HL-60 (cell line): Measurements from ENCODE around the gene TMEM178A.

ENCODE experiments used
- DNase-seq, 2 experiments: peaks; one replicate each; pipeline ENCODE4 v3.0.0-alpha.2; 2010 to 2020; ENCODE audit warnings: low read depth in 1 of 2, low spot score in 1 of 2
- H3K27ac ChIP-seq: fragments of 250-450 bp; sonication (Bioruptor Pico); replicated peaks from 2 replicates; pipeline ENCODE4 v1.5.1; 2020; ENCODE audit warnings: mild to moderate bottlenecking, moderate library complexity
- H3K27me3 ChIP-seq: fragments of 250-450 bp; sonication (Bioruptor Pico); 2 replicates; pipeline ENCODE4 v1.5.1; 2021; ENCODE audit warnings: mild to moderate bottlenecking, moderate library complexity; ENCODE audit not compliant: insufficient read depth, poor library complexity, severe bottlenecking
- H3K4me3 ChIP-seq: replicated peaks from 2 replicates; pipeline ENCODE4 v1.5.1; 2011; ENCODE audit warnings: mild to moderate bottlenecking, control low read depth, low read length; ENCODE audit not compliant: insufficient read depth
- GABPA ChIP-seq: IDR thresholded peaks from 2 replicates; pipeline ENCODE4 v1.6.1; 2012; ENCODE audit warnings: low read depth
- POLR2AphosphoS5 ChIP-seq: IDR thresholded peaks from 2 replicates; pipeline ENCODE4 v1.6.1; 2012; ENCODE audit warnings: low read depth
- SPI1 ChIP-seq: IDR thresholded peaks from 2 replicates; pipeline ENCODE4 v1.6.1; 2012; ENCODE audit warnings: low read depth, mild to moderate bottlenecking, borderline replicate concordance
- TF ChIP-seq, protein P1 (sequence below): IDR thresholded peaks from 2 replicates; pipeline ENCODE4 v1.6.1; 2012; ENCODE audit warnings: low read depth; ENCODE audit not compliant: insufficient replicate concordance
- TF ChIP-seq, protein P2 (sequence below): IDR thresholded peaks from one replicate; pipeline ENCODE4 v1.5.1; 2011; ENCODE audit warnings: low read length, control low read depth, inconsistent platforms; ENCODE audit not compliant: insufficient read depth

Gene TMEM178A

DNA sequence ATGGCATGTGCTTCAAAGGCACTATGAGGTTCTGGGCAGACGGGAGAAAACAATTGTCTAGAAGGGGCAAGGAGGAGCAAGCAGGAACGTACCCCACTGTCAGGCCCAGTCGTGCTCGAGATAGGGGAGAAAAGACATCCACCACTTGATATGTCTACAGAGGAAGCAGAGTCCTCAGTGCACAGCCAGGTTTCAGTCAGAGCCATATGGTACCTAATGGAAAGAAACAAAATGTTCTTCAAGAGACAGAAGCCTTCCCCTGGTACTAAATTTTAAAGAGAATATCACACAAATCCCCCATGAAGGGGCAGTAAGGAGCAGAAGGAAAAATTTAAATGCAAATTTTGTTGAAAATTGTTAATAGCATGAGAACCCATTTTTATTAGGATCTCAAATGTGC is 91.4 kb downstream of the TMEM178A start:
- Histone ChIP-seq H3K27me3 (no peaks in the 10 kb centered on the region), H3K4me3 (no peak overlapping the region), H3K27ac (no peak overlapping the region)
- TF ChIP-seq POLR2AphosphoS5 (no peak), GABPA (no peak), SPI1 (no peak)
- TF ChIP-seq, protein P1, sequence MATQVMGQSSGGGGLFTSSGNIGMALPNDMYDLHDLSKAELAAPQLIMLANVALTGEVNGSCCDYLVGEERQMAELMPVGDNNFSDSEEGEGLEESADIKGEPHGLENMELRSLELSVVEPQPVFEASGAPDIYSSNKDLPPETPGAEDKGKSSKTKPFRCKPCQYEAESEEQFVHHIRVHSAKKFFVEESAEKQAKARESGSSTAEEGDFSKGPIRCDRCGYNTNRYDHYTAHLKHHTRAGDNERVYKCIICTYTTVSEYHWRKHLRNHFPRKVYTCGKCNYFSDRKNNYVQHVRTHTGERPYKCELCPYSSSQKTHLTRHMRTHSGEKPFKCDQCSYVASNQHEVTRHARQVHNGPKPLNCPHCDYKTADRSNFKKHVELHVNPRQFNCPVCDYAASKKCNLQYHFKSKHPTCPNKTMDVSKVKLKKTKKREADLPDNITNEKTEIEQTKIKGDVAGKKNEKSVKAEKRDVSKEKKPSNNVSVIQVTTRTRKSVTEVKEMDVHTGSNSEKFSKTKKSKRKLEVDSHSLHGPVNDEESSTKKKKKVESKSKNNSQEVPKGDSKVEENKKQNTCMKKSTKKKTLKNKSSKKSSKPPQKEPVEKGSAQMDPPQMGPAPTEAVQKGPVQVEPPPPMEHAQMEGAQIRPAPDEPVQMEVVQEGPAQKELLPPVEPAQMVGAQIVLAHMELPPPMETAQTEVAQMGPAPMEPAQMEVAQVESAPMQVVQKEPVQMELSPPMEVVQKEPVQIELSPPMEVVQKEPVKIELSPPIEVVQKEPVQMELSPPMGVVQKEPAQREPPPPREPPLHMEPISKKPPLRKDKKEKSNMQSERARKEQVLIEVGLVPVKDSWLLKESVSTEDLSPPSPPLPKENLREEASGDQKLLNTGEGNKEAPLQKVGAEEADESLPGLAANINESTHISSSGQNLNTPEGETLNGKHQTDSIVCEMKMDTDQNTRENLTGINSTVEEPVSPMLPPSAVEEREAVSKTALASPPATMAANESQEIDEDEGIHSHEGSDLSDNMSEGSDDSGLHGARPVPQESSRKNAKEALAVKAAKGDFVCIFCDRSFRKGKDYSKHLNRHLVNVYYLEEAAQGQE: no peak
- TF ChIP-seq, protein P2, sequence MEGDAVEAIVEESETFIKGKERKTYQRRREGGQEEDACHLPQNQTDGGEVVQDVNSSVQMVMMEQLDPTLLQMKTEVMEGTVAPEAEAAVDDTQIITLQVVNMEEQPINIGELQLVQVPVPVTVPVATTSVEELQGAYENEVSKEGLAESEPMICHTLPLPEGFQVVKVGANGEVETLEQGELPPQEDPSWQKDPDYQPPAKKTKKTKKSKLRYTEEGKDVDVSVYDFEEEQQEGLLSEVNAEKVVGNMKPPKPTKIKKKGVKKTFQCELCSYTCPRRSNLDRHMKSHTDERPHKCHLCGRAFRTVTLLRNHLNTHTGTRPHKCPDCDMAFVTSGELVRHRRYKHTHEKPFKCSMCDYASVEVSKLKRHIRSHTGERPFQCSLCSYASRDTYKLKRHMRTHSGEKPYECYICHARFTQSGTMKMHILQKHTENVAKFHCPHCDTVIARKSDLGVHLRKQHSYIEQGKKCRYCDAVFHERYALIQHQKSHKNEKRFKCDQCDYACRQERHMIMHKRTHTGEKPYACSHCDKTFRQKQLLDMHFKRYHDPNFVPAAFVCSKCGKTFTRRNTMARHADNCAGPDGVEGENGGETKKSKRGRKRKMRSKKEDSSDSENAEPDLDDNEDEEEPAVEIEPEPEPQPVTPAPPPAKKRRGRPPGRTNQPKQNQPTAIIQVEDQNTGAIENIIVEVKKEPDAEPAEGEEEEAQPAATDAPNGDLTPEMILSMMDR: no peak
- DNase-seq: no peak

DNA sequence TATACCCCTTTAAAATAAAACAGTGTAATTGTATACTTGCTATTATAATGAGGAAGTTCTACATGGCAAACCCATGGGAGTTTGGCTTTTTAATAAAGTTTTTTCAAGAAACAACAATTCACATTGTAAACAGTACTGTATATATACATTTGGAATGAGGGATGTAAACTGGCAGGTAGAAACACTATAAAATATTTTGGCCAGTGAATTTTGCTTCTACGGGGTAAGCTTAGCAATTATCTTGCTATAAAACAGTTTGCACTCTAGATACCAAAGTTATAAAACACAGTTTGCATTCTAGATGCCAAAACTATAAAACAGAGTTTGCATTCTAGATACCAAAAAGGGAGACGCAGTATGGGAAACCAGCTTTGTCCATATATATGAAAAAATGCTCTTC is 96.7 kb downstream of the TMEM178A start:
- Histone ChIP-seq H3K4me3 (no peak overlapping the region), H3K27ac (no peak overlapping the region), H3K27me3 (no peaks in the 10 kb centered on the region)
- DNase-seq: no peak
- TF ChIP-seq SPI1 (no peak), GABPA (no peak), POLR2AphosphoS5 (no peak)
- TF ChIP-seq, protein P1: no peak
- TF ChIP-seq, protein P2: no peak
